ENCODE data around the gene MAP7D3. TPM values are rescaled to one million over a fixed set of nuclear protein-coding genes. Genes with fewer than 3 reads are reported as not detected.

Gene MAP7D3
- total and polyA plus RNA-seq, 2 of the 8 experiments (the other 6 are each of a cell fraction or from before 2014, with no cell fraction given), result 4.8 to 19.6 TPM

DNA sequence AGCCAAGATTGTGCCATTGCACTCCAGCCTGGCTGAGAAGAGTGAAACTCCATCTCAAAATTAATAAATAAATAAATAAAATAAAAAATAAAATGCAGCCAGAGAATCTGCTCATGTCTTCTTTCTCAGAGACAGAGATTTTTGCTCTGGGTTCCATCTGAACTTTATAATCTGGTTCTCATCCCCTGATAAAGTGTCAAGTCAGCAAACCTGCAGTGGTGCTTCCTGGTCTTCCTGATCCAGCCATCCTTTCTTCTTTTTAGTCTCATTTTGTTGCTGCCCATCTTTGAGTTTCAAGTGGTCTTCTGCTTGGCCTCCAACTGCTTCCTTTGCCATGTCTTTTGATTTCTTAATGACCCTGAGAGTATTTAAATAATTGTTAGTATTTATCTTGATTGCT is 24.1 kb downstream of the MAP7D3 start:
- H3K27ac ChIP-seq (ENCODE audit: low read depth, low read length), result no peak overlapping the region
- no peak for FAIRE-seq
- H3K79me2 ChIP-seq (ENCODE audit: control insufficient read depth in 1 of 2, insufficient read depth in 2 of 2, low read length in 2 of 2), result no peaks in the 10 kb centered on the region

More for the DNA sequence above, 24.1 kb downstream of the MAP7D3 start:
- Histone ChIP-seq H2BK120ac (replicated peaks; ENCODE audit: low read depth, low read length) (no peak overlapping the region), H3K56ac (replicated peaks; ENCODE audit: insufficient read length, low read depth, low read length) (no peak overlapping the region), H3K27me3 (replicated peaks in 1 of 4; ENCODE audit: control insufficient read depth in 3 of 4, extremely low read depth in 1 of 4, insufficient read depth in 3 of 4, low read length in 3 of 4) (no peaks in the 10 kb centered on the region), H2BK5ac (ENCODE audit: low read depth, low read length) (no peak overlapping the region), H2AK5ac (ENCODE audit: low read depth, low read length) (no peak overlapping the region), H4K91ac (replicated peaks; ENCODE audit: insufficient read length, low read length) (no peak overlapping the region), H3K23ac (ENCODE audit: insufficient read length) (no peak overlapping the region), H4K20me1 (replicated peaks in 1 of 2; ENCODE audit: control insufficient read depth in 1 of 2, insufficient read depth in 2 of 2, low read length in 2 of 2) (no peaks in the 10 kb centered on the region), H3K4ac (replicated peaks; ENCODE audit: insufficient read length, low read depth, low read length) (no peak overlapping the region), H3K18ac (ENCODE audit: extremely low read depth, low read length) (no peak overlapping the region), H3K4me3 (ENCODE audit: extremely low read depth in 1 of 4, insufficient read depth in 2 of 4, low read depth in 3 of 4, low read length in 4 of 4) (no peak overlapping the region), H2BK20ac (ENCODE audit: low read length) (no peak overlapping the region), H3K14ac (ENCODE audit: insufficient read length) (no peak overlapping the region), H3K4me1 (replicated peaks in 1 of 4; ENCODE audit: control insufficient read depth in 3 of 4, insufficient read depth in 4 of 4, low read length in 3 of 4) (no peaks in the 10 kb centered on the region), H4K5ac (ENCODE audit: insufficient read length, low read depth, low read length) (no peak overlapping the region), H3K36me3 (ENCODE audit: control insufficient read depth in 2 of 4, insufficient read depth in 4 of 4, low read length in 3 of 4) (peaks cover 2 to 48% (median 16%) of the 10 kb centered on the region in 4 experiments; a peak in 5 of 8 replicates), H3K9ac (replicated peaks in 1 of 4; ENCODE audit: extremely low read depth in 1 of 4, low read depth in 3 of 4, low read length in 3 of 4) (no peak overlapping the region), H3K23me2 (ENCODE audit: low read depth, low read length) (no peaks in the 10 kb centered on the region), H2BK15ac (ENCODE audit: low read length) (no peak overlapping the region), H2BK12ac (ENCODE audit: low read depth, low read length) (no peak overlapping the region), H4K8ac (ENCODE audit: extremely low read depth, insufficient read depth, low read length) (no peak overlapping the region), H3K79me1 (ENCODE audit: low read depth, low read length) (no peaks in the 10 kb centered on the region), H2AFZ (ENCODE audit: low read length) (no peak overlapping the region), H3K9me3 (ENCODE audit: insufficient read depth in 2 of 2, low read depth in 1 of 2, low read length in 1 of 2) (no peaks in the 10 kb centered on the region), H3K4me2 (ENCODE audit: insufficient read depth in 1 of 2, low read depth in 2 of 2, low read length in 2 of 2) (no peak overlapping the region)
- TF ChIP-seq CHD1 (IDR thresholded peaks at IDR 0.05; ENCODE audit: low read depth, low read length) (no peak), GTF2F1 (IDR thresholded peaks at IDR 0.05; ENCODE audit: borderline replicate concordance, low read depth, low read length) (no peak), MAFK (IDR thresholded peaks at IDR 0.05; ENCODE audit: low read depth, low read length) (peak; percentile 55; the same call in 1 of the 2 replicates), SRF (IDR thresholded peaks at IDR 0.05; ENCODE audit: low read depth, low read length) (no peak)
- ChIA-PET POLR2A (ENCODE audit: partially characterized antibody) (no interaction called here), CTCF (ENCODE audit: partially characterized antibody) (no interaction called here)
- DNase-seq (ENCODE audit: low read depth in 1 of 2, low spot score in 2 of 2), result no peak
